GM21723 (cell line): ENCODE results near the gene PRR5L.
"Not testable (repeated sequence)": the region's sequence is repeated elsewhere in the genome, so short reads cannot be mapped to it uniquely, and the experiment has no call there.

ENCODE experiments used
- ATAC-seq: cut with Tn5 transposase; IDR thresholded peaks from one replicate; pipeline ENCODE4 v1.9.1; 2021; ENCODE audit warnings: mild to moderate bottlenecking, moderate library complexity; ENCODE audit not compliant: unreplicated experiment

The PRR5L gene

DNA sequence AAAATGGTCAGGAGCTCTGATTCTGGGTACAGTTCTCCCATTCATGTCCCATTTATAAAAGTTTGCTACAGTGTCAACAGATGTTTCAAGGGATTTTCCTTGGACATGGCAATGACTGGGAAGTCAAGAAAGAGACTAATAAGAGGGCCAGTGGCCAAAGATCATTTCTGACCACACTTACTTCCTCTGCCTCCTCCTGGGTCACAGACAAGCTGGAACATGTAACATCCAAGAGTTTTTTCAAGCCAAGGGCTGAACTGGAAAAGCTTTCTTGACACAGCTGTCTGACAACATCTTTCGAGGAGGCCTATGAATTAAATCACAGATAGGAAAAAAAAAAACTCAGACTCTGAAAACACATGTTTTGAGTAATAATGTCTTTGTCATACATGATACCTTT, 15.6 kb upstream of the PRR5L start:
- no peak for ATAC-seq

DNA sequence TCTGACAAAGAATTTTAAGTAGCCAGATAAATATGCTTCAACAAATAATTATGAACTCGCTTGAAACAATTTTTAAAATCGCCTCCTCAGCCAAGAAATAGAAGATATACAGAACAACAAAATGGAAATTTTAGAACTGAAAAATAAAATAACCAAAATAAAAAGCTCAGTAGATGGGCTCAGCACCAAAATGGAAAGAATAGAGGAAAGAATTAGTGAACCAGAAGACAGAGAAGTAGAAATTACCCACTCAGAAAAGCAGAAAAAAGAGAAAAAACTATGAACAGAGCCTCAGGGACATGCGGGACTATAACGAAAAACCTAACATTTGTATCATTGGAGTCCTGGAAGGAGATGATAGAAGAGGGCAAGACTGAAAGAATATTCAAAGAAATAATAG, 14.2 kb upstream of the PRR5L start:
- no peak for ATAC-seq

DNA sequence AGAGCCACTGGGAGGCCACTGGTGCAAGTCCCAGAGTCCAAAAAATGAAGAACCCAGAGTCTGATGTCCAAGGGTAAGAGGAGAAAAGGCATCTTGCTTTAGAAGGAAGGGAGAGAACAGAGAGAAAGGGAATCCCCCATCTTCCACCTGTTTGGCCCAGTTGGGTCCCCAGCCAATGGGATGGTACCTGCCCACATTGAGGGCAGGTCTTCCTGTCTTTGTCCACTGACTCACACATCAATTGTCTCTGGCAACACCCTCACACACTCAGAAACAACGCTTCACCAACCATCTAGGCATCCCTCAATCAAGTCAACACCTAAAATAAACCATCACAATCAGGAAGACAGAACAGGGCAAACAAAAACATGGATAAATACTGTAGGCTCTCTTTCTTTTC, 13.2 kb upstream of the PRR5L start:
- no peak for ATAC-seq

DNA sequence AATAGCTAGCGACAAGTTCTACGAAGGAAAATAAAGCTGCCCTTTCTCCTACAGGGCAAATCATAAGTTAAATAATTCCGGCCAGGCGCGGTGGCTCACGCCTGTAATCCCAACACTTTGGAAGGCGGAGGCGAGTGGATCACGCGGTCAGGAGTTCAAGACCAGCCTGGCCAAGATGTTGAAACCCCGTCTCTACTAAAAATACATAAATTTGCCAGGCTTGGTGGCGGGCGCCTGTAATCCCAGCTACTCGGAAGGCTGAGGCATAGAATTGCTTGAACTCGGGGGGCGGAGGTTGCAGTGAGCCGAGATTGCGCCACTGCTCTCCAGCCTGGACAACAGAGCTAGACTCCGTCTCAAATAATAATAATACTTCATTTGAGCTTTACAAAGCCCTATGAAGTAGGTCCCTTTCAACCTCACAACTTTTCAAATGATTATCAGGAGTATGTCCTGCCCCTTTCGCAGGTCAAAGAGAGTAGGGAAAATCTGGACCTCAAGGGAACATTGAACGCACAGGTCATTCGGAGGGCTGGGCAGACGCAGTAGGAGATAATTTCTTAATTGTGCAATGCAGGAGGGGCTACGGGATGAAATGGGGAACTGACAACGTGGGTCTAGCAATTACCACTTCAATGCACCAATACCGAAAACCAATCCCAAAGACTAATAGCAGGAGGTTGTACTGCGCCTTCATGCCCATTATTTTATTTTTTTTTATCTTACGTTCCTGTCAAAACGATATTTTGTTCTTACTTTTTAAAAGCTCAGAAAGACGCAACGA, 7.5 kb upstream of the PRR5L start:
- peak; percentile 4 for ATAC-seq

DNA sequence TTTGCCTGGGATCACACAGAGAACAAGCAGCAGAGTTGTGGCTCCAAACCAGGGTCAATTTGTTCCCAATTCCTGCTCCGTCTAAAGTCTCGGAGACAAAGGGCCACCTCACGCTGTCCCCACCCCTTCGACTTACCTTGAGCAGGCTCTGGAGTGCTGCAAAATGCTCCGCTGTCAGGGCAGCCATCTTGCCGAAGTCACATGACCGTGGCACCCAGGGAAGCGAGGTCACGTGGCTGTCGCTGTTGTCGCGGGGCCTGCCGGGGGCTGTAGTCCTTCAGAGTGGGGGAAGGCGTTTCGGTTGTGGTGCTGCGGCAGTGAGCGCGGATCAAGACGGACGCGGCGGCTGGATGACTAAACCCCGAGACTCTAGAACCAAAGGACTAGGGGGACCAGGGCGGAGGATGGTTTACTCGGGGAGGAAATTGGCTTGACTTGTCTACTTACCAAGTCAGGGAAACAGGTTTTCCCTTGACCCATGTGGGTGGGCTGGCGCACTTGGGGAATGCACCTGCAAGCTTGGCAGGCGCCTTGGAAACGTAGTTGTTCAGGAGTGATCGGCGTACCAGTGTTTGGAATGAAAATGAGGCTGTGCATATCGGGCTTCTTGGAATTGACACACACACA, 6.7 kb upstream of the PRR5L start, which contains the start of gene COMMD9:
Gene COMMD9, minus strand, starts transcription at position 199 of the 627 bp plus-strand sequence. Its CDS starts 12 bp downstream, at position 187.
- peak; percentile 99 for ATAC-seq

DNA sequence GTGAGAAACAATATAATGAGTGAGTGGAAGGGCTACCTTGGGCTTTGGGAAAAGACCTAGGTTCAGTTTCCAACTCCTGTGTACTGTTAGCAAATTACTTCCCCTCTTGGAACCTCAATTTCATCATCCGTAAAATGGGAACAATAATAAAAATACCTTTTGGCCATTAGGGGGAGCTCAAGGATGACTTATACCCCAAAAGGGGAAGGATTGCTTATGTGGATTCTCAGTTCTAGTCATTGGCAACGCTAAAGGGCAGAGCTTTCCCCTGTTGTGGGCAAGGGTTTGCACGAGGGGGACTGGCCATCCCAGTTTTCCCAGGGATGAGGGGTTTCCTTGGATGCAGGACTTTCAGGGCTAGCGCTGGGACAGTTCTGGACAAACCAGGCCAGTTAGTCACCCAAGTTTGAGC, 3.8 kb upstream of the PRR5L start:
- peak; percentile 34 for ATAC-seq

DNA sequence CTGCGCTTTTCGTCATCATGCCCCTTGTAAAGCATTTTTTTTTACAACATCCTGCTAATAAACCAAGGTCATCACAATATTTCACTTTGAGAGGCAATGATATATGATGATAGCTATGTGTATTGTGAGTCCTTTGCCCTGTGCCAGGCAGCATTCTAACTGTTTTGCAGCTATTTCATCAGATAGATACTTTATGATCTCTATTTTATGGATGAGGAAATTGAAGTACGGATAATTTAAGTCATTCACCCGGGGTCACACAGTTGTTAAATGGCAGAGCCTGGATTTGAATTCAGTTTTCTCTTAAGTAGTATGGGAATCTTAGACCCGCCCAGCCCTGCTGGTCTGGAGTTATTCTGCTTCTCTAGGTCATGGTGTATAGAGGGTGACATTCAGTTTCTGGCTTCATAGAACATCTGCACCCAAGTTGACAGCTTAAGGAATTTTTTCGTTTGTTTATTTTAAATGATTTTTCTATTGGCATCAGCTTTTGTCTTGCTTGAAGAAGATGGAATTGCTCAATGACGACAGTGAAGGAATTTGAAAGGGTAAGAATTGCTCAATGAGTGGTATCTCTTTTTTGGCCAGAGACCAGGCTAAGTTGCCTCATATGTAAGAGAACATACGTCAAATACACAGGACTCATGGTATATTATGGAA, 926 bp downstream of the PRR5L start:
- no peak for ATAC-seq

DNA sequence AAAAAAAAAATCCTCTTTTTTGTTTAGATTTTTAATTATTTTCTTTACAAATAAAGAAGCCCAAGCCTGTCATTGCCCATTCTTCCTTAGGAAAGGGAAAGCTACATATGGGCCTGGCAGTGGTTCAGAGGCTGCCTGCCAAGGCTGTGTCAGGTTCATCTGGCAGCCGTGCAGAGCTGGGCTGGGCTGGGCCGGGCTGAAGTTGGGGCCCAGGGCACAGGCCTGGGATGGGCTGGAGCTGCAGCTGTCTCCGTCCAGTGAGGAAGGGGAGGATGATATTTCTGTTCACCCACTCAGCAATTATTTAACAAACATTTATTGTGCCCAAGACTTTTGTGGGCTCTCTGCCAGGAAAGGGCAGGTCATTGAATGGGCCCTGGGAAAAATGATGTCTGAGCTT, 4.6 kb downstream of the PRR5L start:
- no peak for ATAC-seq

DNA sequence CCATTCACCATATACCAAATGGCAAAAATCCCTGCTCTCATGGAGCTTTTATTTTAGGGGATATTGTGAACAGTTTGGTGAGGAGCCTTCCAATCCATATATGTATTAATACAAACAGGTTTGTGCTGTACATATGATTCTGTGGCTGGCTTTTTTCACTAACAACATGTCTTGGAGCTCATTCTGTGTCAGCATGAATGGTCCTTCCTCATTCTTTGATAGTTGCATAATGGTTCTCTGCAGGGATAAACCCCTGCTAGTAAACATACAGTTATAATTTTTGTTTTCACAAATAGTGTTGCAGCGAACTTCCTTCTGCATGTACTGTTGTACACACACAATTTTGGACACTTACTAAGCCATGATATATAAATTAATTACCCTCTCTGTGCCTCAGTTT, 8.3 kb downstream of the PRR5L start:
- no peak for ATAC-seq

DNA sequence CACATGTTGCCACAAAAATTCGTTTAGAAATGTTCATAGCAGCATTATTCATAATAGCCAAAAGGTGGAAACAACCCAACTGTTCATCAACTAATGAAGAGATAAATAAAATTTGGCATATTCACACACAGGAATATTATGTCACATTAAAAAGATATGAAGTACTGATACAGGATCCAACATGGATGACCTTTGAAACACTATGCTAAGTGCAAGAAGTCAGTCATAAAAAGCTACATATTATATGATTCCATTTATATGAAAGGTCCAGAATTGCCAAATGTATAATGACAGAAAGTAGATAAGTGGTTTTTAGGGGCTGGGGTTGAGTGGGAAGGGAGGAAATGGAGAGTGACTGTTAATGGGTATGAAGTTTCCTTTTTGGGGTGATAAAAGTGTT, 9.0 kb downstream of the PRR5L start:
- ATAC-seq, result no peak

DNA sequence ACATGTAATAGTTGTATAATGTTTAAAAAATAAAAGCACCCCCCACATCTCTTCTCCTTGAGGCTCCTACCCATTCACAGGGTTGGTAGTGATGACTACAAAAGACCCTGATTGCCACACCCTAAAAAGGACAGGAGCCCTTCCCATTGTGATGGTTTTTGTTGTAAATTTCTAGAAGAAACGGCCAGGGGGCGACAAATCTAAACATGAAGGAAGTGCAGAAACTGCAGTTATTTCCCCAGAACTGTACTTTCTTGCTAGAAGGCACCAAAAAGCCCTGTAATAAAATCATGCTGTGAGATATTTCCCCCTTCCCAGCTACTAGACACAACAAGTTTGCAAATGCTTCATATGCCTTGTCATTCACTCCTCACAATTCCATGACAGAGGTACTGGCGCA, 10.8 kb downstream of the PRR5L start:
- ATAC-seq, result peak; percentile 67

DNA sequence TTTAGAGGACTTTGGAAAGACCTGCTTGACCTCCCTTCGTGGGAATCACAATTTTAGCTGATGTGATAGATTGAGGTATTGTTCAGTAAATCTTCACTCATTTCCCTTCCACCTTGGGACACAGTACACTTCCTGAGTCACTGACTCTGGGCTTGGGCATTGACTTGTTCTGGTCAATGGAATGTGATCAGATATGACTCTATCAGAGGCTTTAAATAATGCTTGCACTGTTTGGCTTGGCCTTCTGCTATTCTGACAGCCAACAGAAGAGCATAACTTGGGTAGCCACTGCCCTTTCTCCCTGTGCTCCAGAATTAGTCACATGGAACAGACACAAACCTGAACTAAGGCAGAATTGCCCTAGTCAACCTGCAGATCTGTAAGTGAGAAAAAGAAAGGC, 12.5 kb downstream of the PRR5L start:
- ATAC-seq, result no peak

DNA sequence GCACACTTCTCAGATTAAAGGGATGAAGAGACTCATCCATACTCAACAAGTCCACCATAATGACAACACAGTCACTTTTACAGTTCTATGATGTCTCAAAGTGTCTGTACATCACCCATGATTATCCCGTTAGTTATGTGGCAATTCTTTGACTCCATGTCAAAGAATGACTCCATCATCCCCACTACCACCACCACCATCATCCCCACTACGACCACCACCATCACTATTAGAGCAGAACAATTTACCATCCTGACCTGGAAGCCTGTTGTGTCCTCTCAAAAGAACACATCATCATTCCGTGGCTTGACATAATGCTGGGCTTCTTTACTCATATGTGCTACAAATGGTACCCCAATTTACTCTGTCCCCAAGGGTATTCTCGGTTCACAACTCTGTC, 13.7 kb downstream of the PRR5L start:
- ATAC-seq, result no peak

DNA sequence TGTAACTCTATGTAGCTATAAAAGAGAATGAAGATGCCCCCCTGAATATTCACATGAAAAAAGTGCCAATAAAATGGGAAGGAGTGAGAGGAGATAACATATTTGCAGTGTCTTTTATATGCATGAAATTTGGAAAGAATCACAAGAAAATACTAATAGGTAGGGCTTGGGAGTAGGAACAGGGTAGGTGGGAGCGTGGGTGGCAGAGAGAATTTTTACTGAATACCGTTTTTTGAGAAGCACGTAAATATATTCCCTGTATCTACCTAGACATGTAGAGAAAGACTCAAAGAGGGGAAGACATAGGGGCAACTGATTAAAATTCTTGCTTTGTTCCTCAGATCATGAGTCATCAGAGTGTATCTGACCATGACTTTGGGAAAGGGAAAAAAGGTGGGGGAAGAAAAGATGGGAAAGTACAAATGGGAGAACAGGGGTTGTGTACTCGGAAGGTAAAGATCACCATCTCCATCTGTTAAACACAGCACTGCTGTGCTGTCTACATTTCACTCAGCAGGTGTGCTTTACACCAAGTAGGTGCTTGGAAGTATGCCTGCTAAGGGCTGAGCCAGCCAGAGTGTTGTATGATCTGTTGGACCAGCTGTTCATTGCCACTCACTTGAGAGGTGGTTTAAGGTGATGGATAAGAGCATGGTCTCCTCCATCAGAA, 16.0 kb downstream of the PRR5L start:
- ATAC-seq, result no peak

DNA sequence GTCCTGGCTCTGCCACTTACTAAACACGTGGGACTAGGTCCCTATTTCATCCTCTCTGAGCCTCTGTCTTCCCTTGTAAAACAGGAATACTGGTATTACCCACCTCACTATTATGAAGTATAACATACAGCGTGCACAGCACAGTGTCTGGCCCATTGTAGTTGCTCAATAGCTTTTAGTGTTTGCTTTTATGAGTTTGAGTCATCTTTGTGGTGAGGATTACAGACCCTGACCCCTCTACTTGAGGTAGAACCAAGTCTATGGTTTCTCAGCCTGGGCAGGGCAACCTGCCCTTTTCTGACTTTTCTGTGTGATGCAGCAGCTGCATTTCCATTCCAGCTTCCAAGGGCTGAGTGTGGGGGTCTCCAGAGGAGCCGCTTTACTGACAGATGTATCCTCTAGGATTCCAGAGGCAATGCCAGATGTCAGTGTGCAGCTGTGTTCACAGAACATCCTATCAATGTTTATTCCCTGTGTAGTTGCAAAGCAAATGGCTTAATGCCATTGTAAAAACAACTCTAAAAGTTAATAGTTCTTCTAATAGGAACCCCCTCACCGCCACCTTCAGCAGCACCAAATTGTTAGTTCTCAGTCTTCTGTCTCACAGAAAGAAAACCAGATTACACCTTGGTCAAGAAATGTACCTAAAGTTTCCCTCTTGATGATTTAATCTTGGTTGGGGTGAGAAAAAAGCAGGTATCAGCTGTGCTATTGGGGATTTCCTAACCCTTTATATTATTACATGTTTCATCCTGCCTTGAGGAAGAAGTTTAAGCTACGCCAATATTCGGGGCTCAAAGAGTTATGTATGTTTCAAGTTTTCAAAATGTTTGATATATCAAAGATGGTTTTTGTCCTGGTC, 16.8 kb downstream of the PRR5L start:
- no peak for ATAC-seq

DNA sequence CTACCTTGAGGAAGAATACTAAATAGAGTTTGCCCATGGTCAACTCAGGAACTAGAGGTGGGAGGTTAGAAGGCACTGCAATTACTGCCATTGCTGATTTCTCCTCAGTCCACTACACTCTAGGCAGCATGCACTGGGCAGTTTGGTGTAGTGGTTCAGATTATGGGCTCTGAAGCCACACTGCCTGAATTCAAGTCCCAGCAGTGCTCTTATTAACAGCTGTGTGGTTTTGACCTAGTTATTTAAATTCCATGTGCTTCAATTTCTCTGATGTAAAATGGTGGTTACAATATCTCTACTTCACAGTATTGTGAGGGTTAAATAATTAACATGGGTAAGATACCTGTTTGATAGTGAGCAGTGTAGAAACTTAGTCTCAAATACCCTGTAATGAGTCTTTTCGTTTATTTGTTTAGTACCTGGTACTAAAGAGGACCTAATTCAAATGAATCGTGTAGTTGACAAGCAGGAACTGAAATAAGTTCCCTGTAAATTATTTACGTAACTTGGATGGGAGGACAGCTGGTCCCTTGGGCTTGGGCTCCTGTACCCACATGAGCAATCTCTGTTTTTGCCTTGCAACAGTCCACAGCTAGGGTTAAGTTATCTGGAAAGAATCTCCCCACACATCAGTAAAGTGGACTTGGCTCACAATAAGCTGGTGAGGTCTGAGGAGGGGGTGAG, 17.8 kb downstream of the PRR5L start:
- no peak for ATAC-seq

DNA sequence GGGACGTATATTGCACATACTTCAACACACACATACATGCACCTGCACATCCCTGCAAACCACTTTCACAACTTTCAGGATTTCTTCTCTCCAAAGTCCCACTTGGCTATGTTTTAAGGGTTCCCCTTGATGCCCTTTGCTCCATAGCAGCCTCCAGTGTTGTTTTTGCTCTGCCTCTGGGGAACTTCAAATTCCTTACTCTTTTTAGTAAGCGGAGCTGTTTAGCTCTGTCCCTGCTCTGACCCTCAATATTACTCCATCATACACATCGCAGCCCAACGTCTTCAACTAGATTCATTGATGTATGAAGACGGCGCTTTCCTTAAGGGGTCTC, 18.3 kb downstream of the PRR5L start:
- no peak for ATAC-seq

DNA sequence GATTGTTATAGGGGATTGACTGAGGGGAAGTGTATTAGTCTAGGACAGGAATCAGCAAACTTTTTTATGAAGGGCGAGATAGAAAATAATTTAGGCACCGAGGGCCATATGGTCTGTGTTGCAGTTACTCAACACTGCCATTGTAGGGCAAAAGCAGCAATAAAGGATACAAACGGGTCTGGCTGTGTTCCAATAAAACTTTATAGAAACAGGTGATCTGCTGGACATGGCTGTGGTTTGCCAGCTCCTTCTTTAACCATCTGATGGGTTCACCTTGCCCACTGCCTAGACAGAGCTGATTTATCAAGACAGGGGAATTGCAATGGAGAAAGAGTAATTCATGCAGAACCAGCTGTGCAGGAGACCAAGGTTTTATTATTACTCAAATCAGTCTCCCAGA, 20.0 kb downstream of the PRR5L start:
- ATAC-seq, result no peak

DNA sequence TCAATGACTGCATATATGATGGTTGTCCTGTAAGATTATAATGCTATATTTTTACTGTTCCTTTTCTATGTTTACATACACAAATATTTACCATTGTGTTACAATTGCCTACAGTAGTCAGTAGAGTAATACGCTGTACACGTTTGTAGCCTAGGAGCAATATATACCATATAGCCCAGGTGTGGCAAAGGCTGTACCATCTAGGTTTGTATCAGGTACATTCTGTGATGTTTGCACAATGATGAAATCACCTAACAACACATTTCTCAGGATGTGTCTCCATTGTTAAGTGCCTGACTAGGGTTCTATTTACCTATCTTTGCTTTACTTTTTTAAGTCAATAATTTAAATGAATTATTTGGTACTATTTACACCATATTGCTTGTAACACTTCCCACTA, 21.9 kb downstream of the PRR5L start:
- ATAC-seq, result no peak

DNA sequence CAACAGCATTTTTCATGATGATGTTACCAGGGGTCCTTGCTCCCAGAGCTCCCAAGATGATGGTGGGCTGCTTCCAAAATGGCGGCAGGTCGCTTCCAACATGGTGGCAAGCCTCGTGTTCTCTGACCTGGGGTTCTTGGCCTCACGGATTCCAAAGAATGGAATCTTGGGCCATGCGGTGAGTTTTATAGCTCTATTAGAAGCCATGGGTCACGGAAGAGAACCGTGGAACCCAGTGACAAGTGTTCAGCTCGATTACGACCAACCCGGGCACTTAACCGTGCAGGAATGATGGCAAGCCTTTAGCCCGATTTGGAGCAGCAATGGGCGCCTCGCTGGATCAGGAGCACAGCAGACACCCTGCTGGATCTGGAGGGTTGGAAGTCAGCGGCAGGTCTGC, 28.9 kb downstream of the PRR5L start:
- not testable (repeated sequence) for ATAC-seq
